ENCODE results near the gene THAP4.

The THAP4 gene

GRCh38 chr2:241547781-241548450 is 89.0 kb downstream of the THAP4 start:
- DNase-seq (ENCODE audit: low spot score) = no peak

DNA sequence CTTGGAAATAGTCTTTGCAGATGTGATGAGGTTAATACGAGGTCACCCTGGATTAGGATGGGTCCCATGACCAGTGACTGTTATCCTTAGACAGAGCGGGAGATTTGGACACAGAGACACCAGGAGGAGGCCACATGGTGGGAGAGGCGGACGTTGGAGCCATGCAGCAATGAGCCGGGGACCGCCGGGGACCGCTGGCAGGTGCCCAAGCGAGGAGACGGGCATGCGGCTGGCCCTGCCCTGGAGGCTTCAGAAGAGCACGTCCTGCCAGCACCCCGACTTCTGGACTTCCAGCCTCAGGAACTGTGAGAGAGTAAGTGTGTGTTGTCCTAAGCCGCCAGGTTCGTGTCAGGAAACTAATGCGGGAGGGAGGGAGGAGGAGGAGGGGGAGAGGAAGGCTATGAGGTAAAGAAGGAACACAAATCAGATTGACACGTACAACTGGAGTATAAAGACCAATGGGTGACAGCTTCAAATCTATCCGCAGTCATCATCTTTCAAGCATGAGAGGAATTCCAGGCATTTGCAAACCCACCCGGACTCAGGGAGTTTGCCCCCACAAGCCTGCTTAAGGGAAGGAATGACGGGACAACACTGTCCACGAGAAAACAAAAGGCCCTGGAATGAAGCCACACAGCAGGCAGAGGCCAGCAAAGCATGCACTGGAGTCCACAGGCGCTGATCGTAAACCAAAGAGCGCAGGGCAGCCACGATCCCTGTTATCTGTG is 90.0 kb downstream of the THAP4 start:
- no peak for DNase-seq (ENCODE audit: low spot score)

DNA sequence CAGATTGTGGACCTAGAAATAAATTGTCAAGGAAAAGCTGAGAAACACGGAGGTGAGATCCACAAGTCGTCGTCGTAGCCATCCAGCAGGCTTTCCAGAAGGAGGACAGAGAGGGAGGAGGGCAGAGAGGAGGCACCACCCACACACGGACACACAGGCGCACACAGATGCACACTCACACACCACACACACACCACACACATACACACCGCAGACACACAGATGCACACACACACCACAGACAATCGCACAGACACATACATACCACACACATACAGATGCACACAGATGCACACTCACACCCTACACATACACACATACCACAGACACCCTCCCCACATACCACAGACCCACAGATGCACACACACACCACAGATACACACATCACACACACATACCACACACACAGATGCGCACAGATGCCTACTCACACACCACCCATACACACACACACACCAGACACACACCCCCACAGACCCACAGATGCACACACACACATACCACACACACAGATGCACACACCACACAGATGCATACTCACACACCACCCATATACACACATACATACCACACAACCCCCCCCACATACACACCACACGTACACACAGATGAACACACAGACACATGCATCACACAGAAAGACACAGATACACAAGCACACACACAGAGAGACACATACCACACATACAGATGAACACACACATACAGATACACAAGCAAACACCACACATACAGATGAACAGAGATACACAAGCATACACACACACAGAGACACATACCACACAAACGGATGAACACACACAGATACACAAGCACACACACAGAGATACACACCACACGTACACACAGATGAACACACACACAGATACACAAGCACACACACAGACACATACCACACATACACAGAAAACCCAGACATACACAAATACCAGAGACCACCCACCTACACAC is 91.2 kb downstream of the THAP4 start:
- DNase-seq (ENCODE audit: low spot score) = no peak

GRCh38 chr2:241545106-241545505 is 91.9 kb downstream of the THAP4 start:
- no peak for DNase-seq (ENCODE audit: low spot score)

DNA sequence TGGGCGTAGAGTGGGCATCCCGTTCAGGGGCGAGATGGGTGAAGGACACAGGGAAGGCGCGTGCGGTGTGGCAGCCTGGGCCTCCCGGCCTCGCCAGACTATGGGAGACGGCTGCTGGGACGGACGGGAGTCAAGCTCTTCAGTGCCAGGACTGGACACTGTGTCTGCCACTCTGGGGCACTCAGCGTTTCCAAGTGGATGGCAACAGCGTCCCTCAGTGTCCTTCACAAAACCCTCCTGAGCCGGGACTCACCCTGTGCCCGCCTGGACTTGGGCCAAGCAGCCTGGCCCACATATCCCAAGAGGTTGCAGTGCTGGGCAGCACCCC is 94.7 kb downstream of the THAP4 start:
- no peak for DNase-seq (ENCODE audit: low spot score)

GRCh38 chr2:241541564-241542277 is 95.2 kb downstream of the THAP4 start:
- no peak for DNase-seq (ENCODE audit: low spot score)

DNA sequence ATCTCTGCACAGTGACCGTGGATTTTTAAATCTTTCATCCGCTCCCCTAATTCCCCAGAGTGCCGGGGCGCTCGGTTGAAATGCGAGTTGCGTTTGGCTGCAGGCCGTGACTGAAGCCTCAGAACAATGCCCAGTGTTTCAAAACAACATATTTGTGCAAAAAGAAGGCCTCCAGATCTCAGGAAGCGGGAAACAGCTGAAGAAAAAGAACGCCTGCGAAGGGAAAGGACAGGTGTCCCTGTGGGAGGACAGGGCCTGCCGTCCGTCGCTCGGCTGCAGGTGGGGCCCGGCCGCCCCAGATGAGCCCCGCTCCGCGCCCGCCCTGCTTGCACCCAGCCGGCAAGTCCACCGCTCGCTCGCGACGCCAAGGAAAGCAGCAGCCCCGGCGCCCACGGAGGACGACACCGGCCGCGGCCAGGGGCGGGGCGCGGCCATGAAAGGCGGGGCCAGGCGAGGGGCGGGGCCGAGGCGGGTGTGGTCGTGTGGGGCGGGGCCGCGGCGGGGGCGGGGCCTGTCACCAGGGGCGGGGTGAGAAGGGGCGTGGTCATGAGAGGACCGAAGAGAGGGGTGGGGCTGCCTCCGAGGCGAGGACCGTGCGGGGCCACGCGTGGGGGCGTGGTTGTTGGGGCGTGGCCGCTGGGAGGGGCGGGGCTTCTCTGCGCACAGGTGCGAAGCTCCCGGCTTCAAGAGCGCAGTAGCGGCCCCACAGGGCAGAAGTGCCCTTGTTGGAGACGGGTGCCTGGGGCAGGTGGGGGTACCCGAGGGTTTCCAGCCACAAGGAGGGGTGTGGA is 96.0 kb downstream of the THAP4 start:
- peak; percentile 31 for DNase-seq (ENCODE audit: low spot score)

GRCh38 chr2:241540401-241540770 is 96.6 kb downstream of the THAP4 start:
- DNase-seq (ENCODE audit: low spot score) = no peak

GRCh38 chr2:241539616-241540374 is 97.2 kb downstream of the THAP4 start:
- no peak for DNase-seq (ENCODE audit: low spot score)

DNA sequence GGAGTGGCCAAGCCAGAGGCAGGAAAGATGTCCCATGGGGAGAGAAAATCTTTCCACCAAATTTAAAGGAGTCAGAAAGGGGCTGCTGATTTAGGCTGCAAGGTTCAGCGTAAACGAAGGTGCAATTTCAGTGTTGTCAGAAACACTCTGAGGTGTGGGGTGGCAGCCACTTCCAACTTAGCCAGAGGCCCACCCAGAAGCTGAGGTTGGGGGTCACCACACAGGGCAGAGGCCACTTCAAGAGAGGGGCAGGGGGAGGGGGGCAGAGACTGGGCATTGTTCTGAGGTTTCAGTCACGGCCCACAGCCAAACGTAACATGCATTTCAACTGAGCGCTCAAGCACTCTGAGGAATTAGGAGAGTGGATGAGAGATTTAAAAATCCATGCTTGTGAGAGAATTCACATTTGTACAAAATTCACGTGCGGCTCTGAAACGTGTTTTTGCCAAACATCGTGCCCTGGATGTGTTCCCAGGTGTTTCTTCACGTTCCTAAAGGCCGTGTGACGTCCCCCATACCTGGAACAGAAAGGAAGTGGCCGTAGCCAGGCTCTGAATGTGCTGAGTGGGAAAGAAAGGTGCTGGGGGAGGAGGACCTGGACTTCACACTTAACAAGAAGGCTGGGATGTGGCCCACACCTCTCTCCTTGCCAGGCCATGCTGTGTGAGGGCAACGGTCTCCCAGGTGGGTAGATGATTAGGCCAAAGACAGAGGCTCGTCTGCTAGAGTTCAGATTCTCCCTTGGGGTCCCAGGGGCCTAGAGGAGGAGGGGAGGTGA is 97.9 kb downstream of the THAP4 start:
- DNase-seq (ENCODE audit: low spot score) = no peak

- no peak for DNase-seq (ENCODE audit: low spot score)
Observed at GRCh38 chr2:241535871-241536655, 100.9 kb downstream of the THAP4 start.

DNA sequence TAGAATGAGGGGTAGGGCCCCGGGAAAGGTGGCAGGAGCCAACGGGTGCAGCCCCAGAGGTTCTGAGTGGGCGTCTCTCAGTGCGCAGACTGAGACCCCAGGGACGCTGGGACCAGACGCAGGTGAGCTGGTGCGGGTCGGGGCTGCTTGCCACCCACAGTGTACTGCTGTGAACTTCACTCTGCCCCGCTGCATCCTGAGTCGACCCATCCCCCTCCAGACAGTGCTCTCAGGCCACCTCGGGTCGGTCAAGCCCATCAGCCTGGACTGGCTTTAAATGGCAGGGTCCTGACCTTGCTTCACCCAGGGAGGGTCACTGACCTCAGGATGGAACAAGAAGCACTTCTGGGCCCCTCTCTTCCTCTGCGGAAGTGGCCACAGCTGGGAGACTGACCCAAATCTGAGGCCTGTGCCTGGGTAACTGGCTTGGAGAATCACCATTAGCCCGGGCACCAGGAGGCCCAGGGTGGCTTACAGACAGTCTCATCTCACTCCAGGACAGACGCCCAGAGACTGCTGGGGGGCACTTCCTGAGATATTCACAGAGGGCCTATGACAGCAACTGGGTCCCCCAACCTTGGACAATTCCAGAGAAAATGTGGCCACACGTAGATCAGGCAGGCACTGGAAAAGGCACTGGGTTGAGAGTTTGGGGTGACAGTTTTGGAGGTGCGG is 102.1 kb downstream of the THAP4 start:
- no peak for DNase-seq (ENCODE audit: low spot score)

Data from CD4-positive, alpha-beta T cell treated with Interleukin-6 at 100 ng/mL for 8 hours (primary cell).